HepG2 (cell line): ENCODE measurements around the gene BCL2A1. TPM values are rescaled to one million over a fixed set of nuclear protein-coding genes. Genes with fewer than 3 reads are reported as not detected.

ENCODE experiments used
- ATAC-seq: fragments of 200-7000 bp; cut with Tn5 transposase; 3 replicates; pipeline ENCODE4 v1.9.1; 2020; ENCODE audit warnings: mild to moderate bottlenecking, moderate library complexity
- BruUV-seq: library from RNA; stranded (reverse); fragments of 400-500 nt; replicated peaks from 2 replicates; lab custom pipeline; 2021; lab: Mats Ljungman, UMichigan
- CTCF ChIA-PET: fragments of 300-600 bp; formaldehyde crosslinking; extraction: SDS; loops from one replicate; lab custom pipeline; 2021; ENCODE audit warnings: low total read pairs, inconsistent platforms, low intra/inter-chr PET ratio; lab: Yijun Ruan, JAX
- POLR2A ChIA-PET: fragments of 350-600 bp; sonication (Branson Sonifier 250); formaldehyde crosslinking; loops from one replicate; lab custom pipeline; 2020; ENCODE audit warnings: antibody characterized with exemption, inconsistent platforms; lab: Yijun Ruan, JAX
- DNase-seq: peaks from one replicate; pipeline ENCODE4 v3.0.0-alpha.2; 2015; ENCODE audit warnings: low spot score
- FAIRE-seq: peaks from 3 replicates; lab custom pipeline; 2011; peaks lifted over from hg19 to GRCh38; lab: Jason Lieb, UNC
- H2AFZ ChIP-seq: one replicate; pipeline ENCODE4 v1.6.1; 2011; ENCODE audit warnings: low read length, inconsistent platforms
- H3K27ac ChIP-seq: fragments of 300-600 bp; 3 replicates; pipeline ENCODE4 v1.8.0; 2011; ENCODE audit warnings: mixed run types, mild to moderate bottlenecking, mixed read lengths, low read length, inconsistent platforms; ENCODE audit not compliant: insufficient read depth; ENCODE audit errors: extremely low read length
- H3K27me3 ChIP-seq, 2 experiments: fragments of 200-600 bp in 1 of 2; 2 replicates in 1 of 2; 3 replicates in 1 of 2; pipeline versions ENCODE4 v1.6.0 to v1.8.0; 2011; ENCODE audit warnings: low read length in 2 of 2, mild to moderate bottlenecking in 2 of 2, moderate library complexity in 2 of 2, inconsistent platforms in 1 of 2; ENCODE audit not compliant: insufficient read depth in 2 of 2, control insufficient read depth in 1 of 2
- H3K36me3 ChIP-seq, 2 experiments: fragments of 200-600 bp in 1 of 2; replicated peaks in 1 of 2; 2 replicates in 1 of 2; 3 replicates in 1 of 2; pipeline versions ENCODE4 v1.5.1 to v1.8.0; 2011; ENCODE audit warnings: low read length in 2 of 2, inconsistent platforms in 1 of 2; ENCODE audit not compliant: insufficient read depth in 2 of 2, control insufficient read depth in 1 of 2
- H3K4me1 ChIP-seq: 2 replicates; pipeline ENCODE4 v1.5.1; 2012; ENCODE audit warnings: low read length, inconsistent platforms; ENCODE audit not compliant: insufficient read depth
- H3K4me2 ChIP-seq: 2 replicates; pipeline ENCODE4 v1.6.0; 2011; ENCODE audit warnings: low read depth, low read length, inconsistent platforms
- H3K4me3 ChIP-seq, 3 experiments: fragments of 200-600 bp in 1 of 3; sonication (generic), shearing (Covaris generic) in 1 of 3; replicated peaks in 1 of 3; 2 replicates each; pipeline ENCODE4 v1.5.1; 2011 to 2016; ENCODE audit warnings: low read length in 3 of 3, inconsistent platforms in 2 of 3, low read depth in 2 of 3, mild to moderate bottlenecking in 2 of 3, control low read depth in 1 of 3, mixed read lengths in 1 of 3; ENCODE audit not compliant: insufficient read depth in 1 of 3
- H3K79me2 ChIP-seq: one replicate; pipeline ENCODE4 v1.6.1; 2011; ENCODE audit warnings: low read length, inconsistent platforms; ENCODE audit not compliant: insufficient read depth
- H3K9ac ChIP-seq: 2 replicates; pipeline ENCODE4 v1.6.0; 2011; ENCODE audit warnings: mild to moderate bottlenecking, low read depth, low read length, inconsistent platforms; ENCODE audit not compliant: insufficient read depth
- H3K9me3 ChIP-seq: 2 replicates; pipeline ENCODE4 v1.5.1; 2012; ENCODE audit warnings: mild to moderate bottlenecking, low read length
- H4K20me1 ChIP-seq: 2 replicates; pipeline ENCODE4 v1.6.0; 2011; ENCODE audit warnings: inconsistent platforms, mild to moderate bottlenecking, low read length, moderate library complexity; ENCODE audit not compliant: insufficient read depth
- BCL6 ChIP-seq: IDR thresholded peaks from 2 replicates; pipeline ENCODE4 v1.6.1; 2016; ENCODE audit warnings: missing genetic modification reagents, missing compliant biosample characterization
- CBFB ChIP-seq: sonication (generic); formaldehyde crosslinking; IDR thresholded peaks from 2 replicates; pipeline ENCODE4 v1.4.0; 2020; ENCODE audit warnings: missing genetic modification reagents
- ETV5 ChIP-seq: IDR thresholded peaks from 2 replicates; pipeline ENCODE4 v1.6.1; 2018; ENCODE audit warnings: missing biosample characterization, missing genetic modification reagents, inconsistent platforms, borderline replicate concordance
- HIVEP1 ChIP-seq: sonication (generic); formaldehyde crosslinking; IDR thresholded peaks from 2 replicates; pipeline ENCODE4 v1.4.0; 2020; ENCODE audit warnings: mild to moderate bottlenecking, missing genetic modification reagents
- HOXA5 ChIP-seq: sonication (generic); formaldehyde crosslinking; IDR thresholded peaks from 2 replicates; pipeline ENCODE4 v1.4.0; 2020; ENCODE audit warnings: missing genetic modification reagents
- PCBP1 ChIP-seq: fragments of 200-400 bp; formaldehyde crosslinking; IDR thresholded peaks from 2 replicates; pipeline ENCODE4 v1.6.1; 2017; ENCODE audit warnings: mild to moderate bottlenecking, low read depth, low read length, borderline replicate concordance
- POLR2A ChIP-seq, 2 experiments: IDR thresholded peaks; 2 replicates each; pipeline ENCODE4 v1.6.1; 2011; ENCODE audit warnings: low read depth in 2 of 2, low read length in 2 of 2, mild to moderate bottlenecking in 1 of 2, moderate library complexity in 1 of 2; ENCODE audit not compliant: insufficient read depth in 1 of 2
- ZC3H13 ChIP-seq: sonication (generic); formaldehyde crosslinking; IDR thresholded peaks from 2 replicates; pipeline ENCODE4 v1.8.1; 2023; ENCODE audit warnings: mild to moderate bottlenecking, missing genetic modification reagents, moderate library complexity
- ZFP41 ChIP-seq: sonication (generic); formaldehyde crosslinking; IDR thresholded peaks from 2 replicates; pipeline ENCODE4 v1.4.0; 2020; ENCODE audit warnings: mild to moderate bottlenecking, missing genetic modification reagents, borderline replicate concordance
- ZFP82 ChIP-seq: sonication (generic); formaldehyde crosslinking; IDR thresholded peaks from 2 replicates; pipeline ENCODE4 v1.5.1; 2020; ENCODE audit warnings: mild to moderate bottlenecking, missing genetic modification reagents, borderline replicate concordance
- ZNF17 ChIP-seq: sonication (generic); formaldehyde crosslinking; IDR thresholded peaks from 2 replicates; pipeline ENCODE4 v1.5.0; 2020; ENCODE audit warnings: mild to moderate bottlenecking, missing genetic modification reagents
- ZNF263 ChIP-seq: sonication (generic); formaldehyde crosslinking; IDR thresholded peaks from 2 replicates; pipeline ENCODE4 v1.4.0; 2020; ENCODE audit warnings: missing genetic modification reagents
- ZNF354B ChIP-seq: sonication (generic); formaldehyde crosslinking; IDR thresholded peaks from 2 replicates; pipeline ENCODE4 v1.8.0; 2022; ENCODE audit warnings: mild to moderate bottlenecking, missing genetic modification reagents
- ZNF44 ChIP-seq: sonication (generic); formaldehyde crosslinking; IDR thresholded peaks from 2 replicates; pipeline ENCODE4 v1.5.1; 2020; ENCODE audit warnings: mild to moderate bottlenecking, missing genetic modification reagents
- ZNF598 ChIP-seq: sonication (generic); formaldehyde crosslinking; IDR thresholded peaks from 2 replicates; pipeline ENCODE4 v1.5.1; 2020; ENCODE audit warnings: mild to moderate bottlenecking, missing genetic modification reagents, borderline replicate concordance
- ZSCAN21 ChIP-seq: sonication (generic); formaldehyde crosslinking; IDR thresholded peaks from 2 replicates; pipeline ENCODE4 v1.8.0; 2022; ENCODE audit warnings: mild to moderate bottlenecking, missing genetic modification reagents, moderate library complexity, borderline replicate concordance
- WGBS: methylation state at CpG from one replicate; pipeline ENCODE4 v1.1.6; 2017; ENCODE audit warnings: low lambda C conversion rate; 5-methylcytosine and 5-hydroxymethylcytosine counted together
- in situ Hi-C: cut with HindIII; loops from 2 replicates; pipeline ENCODE4 v1.10.0; 2017; ENCODE audit warnings: low pct_unique_long_range_greater_than_20kb; ENCODE audit not compliant: extremely low pct_ligation_motif_present
- intact Hi-C: fragments of 100-400 bp; cut with micrococcal nuclease; formaldehyde crosslinking; loops from one replicate; pipeline ENCODE4 v1.10.0; 2022; ENCODE audit not compliant: unreplicated experiment
- polyA plus RNA-seq, 8 experiments: library from polyadenylated mRNA; depleted of rRNA in 3 of 8; stranded (reverse) in 7 of 8; unstranded in 1 of 8; fragments of >200 nt; fragmentation: Illumina TruSeq in 4 of 8; extraction: Trizol in 4 of 8; gene quantifications; 2 replicates each; pipeline versions ENCODE4 v1.2.1 to v1.2.3, GENCODE V29; 2011 to 2016; ENCODE audit warnings: low read depth in 4 of 8, missing spikeins in 1 of 8, mixed read lengths in 1 of 8; ENCODE audit not compliant: insufficient read depth in 1 of 8
- total RNA-seq, 5 experiments: library from RNA; depleted of rRNA; stranded (reverse); fragments of >200 nt; fragmentation: Illumina TruSeq; extraction: Trizol; gene quantifications; 2 replicates each; pipeline ENCODE4 v1.2.3, GENCODE V29; 2016; ENCODE audit warnings: low read depth in 1 of 5
- TF ChIP-seq, protein P1 (sequence below): sonication (generic); formaldehyde crosslinking; IDR thresholded peaks from 2 replicates; pipeline ENCODE4 v1.5.1; 2020; ENCODE audit warnings: mild to moderate bottlenecking, missing genetic modification reagents, moderate library complexity
- TF ChIP-seq, protein P2 (sequence below): sonication (generic); formaldehyde crosslinking; IDR thresholded peaks from 2 replicates; pipeline ENCODE4 v1.5.0; 2020; ENCODE audit warnings: mild to moderate bottlenecking, missing genetic modification reagents
- TF ChIP-seq, protein P3 (sequence below): sonication (generic); formaldehyde crosslinking; IDR thresholded peaks from 2 replicates; pipeline ENCODE4 v1.4.0; 2020; ENCODE audit warnings: missing genetic modification reagents

Gene BCL2A1
- total and polyA plus RNA-seq, 2 of the 13 experiments (the other 11 are each of a cell fraction or from before 2014, with no cell fraction given): 0.08 to 0.31 TPM

DNA sequence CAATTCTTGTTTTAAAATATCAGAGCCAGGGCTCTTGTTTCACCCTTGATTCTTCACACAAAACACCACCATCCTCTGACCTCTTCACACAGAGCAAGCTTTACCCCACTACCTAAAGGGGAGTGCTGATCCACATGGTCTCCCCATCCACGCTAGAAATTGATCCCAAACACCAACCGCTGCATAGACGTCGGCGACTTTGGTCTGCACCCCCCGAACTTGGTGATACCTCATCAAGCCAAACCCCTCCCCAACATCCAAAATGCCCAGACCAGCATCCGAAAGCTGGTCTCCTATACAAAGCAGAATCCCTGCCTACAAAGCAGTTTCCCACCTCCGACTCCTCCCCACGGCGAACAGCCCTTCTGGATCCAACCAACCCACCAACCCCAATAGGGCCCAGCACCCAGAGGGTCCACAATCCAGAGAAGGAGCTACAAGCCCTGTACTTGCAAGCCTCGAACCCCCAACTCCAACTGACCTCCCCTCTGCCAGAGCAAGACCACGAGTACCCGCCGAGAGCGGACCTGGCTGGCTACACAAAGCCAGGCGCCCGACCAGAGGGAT is 48.4 kb downstream of the BCL2A1 start:
- H3K79me2 ChIP-seq: peaks cover 27% of the 10 kb centered on the region
- ATAC-seq: peak; percentile 30
- in situ Hi-C loops (no loop called here), intact Hi-C loops (loop anchor here (1.0 to 5.0 kb wide), 4 partner anchors 26 to 137 kb away; partner anchors contain the start of genes MTHFS and ZFAND6)
- H3K9ac ChIP-seq: peak overlapping the region; percentile 88
- H3K36me3 ChIP-seq: peaks cover 2 to 4% of the 10 kb centered on the region in 2 experiments; a peak in 3 of 5 replicates
- ChIA-PET POLR2A (interaction anchor here (1.0 to 2.7 kb wide), 18 partner anchors 11 to 249 kb away, joined by 4 to 40 read pairs (median 8); partner anchors contain the start of genes MTHFS and ZFAND6), CTCF (no interaction called here)
- H4K20me1 ChIP-seq: no peaks in the 10 kb centered on the region
- H2AFZ ChIP-seq: no peak overlapping the region
- peak overlapping the region; percentile 93 for H3K27ac ChIP-seq
- H3K4me1 ChIP-seq: peaks cover 25% of the 10 kb centered on the region
- 0% methylated on average over 7 of the region's 17 CpGs for WGBS
- no peaks in the 10 kb centered on the region; a peak in 1 of 5 replicates for H3K27me3 ChIP-seq
- peak overlapping the region; percentile 86 for H3K4me2 ChIP-seq
- no peak for FAIRE-seq
- H3K9me3 ChIP-seq: peaks cover 13% of the 10 kb centered on the region
- no peak for DNase-seq
- peak overlapping the region; percentile 92 to 99 (median 94) for H3K4me3 ChIP-seq
- BruUV-seq: no TSS peak
- TF ChIP-seq, protein P1, sequence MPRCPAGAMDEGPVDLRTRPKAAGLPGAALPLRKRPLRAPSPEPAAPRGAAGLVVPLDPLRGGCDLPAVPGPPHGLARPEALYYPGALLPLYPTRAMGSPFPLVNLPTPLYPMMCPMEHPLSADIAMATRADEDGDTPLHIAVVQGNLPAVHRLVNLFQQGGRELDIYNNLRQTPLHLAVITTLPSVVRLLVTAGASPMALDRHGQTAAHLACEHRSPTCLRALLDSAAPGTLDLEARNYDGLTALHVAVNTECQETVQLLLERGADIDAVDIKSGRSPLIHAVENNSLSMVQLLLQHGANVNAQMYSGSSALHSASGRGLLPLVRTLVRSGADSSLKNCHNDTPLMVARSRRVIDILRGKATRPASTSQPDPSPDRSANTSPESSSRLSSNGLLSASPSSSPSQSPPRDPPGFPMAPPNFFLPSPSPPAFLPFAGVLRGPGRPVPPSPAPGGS (CRISPR knock-in tag): 0 out of 2 replicates have a peak, but pooled peaks have one; percentile 9
- TF ChIP-seq HOXA5 (CRISPR knock-in tag) (peak; percentile 13; the same call in 1 of the 2 replicates), ZSCAN21 (CRISPR knock-in tag) (0 out of 2 replicates have a peak, but pooled peaks have one; percentile 6), POLR2A (IDR thresholded peaks at IDR 0.05; ENCODE audit: insufficient read depth in 1 of 2, low read depth in 2 of 2, low read length in 2 of 2) (peak in 1 of 2 experiments; percentile 40; a peak in 1 of 4 replicates), ZNF354B (CRISPR knock-in tag) (no peak), PCBP1 (0 out of 2 replicates have a peak, but pooled peaks have one; percentile 6), ZC3H13 (0 out of 2 replicates have a peak, but pooled peaks have one; percentile 25), CBFB (CRISPR knock-in tag) (0 out of 2 replicates have a peak, but pooled peaks have one; percentile 18), ZNF263 (CRISPR knock-in tag) (peak; percentile 85), ZNF44 (CRISPR knock-in tag) (peak; percentile 12; the same call in 1 of the 2 replicates), ZFP41 (CRISPR knock-in tag) (0 out of 2 replicates have a peak, but pooled peaks have one; percentile 15), BCL6 (CRISPR knock-in tag) (peak; percentile 8; the same call in 1 of the 2 replicates), ETV5 (CRISPR knock-in tag) (no peak), HIVEP1 (CRISPR knock-in tag) (peak; percentile 40; the same call in 1 of the 2 replicates), ZNF17 (CRISPR knock-in tag) (no peak), ZNF598 (CRISPR knock-in tag) (0 out of 2 replicates have a peak, but pooled peaks have one; percentile 12), ZFP82 (CRISPR knock-in tag) (peak; percentile 12; the same call in 1 of the 2 replicates)
- TF ChIP-seq, protein P2, sequence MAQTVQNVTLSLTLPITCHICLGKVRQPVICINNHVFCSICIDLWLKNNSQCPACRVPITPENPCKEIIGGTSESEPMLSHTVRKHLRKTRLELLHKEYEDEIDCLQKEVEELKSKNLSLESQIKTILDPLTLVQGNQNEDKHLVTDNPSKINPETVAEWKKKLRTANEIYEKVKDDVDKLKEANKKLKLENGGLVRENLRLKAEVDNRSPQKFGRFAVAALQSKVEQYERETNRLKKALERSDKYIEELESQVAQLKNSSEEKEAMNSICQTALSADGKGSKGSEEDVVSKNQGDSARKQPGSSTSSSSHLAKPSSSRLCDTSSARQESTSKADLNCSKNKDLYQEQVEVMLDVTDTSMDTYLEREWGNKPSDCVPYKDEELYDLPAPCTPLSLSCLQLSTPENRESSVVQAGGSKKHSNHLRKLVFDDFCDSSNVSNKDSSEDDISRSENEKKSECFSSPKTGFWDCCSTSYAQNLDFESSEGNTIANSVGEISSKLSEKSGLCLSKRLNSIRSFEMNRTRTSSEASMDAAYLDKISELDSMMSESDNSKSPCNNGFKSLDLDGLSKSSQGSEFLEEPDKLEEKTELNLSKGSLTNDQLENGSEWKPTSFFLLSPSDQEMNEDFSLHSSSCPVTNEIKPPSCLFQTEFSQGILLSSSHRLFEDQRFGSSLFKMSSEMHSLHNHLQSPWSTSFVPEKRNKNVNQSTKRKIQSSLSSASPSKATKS (CRISPR knock-in tag): no peak
- TF ChIP-seq, protein P3, sequence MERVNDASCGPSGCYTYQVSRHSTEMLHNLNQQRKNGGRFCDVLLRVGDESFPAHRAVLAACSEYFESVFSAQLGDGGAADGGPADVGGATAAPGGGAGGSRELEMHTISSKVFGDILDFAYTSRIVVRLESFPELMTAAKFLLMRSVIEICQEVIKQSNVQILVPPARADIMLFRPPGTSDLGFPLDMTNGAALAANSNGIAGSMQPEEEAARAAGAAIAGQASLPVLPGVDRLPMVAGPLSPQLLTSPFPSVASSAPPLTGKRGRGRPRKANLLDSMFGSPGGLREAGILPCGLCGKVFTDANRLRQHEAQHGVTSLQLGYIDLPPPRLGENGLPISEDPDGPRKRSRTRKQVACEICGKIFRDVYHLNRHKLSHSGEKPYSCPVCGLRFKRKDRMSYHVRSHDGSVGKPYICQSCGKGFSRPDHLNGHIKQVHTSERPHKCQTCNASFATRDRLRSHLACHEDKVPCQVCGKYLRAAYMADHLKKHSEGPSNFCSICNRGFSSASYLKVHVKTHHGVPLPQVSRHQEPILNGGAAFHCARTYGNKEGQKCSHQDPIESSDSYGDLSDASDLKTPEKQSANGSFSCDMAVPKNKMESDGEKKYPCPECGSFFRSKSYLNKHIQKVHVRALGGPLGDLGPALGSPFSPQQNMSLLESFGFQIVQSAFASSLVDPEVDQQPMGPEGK (CRISPR knock-in tag): no peak
